GM23248 (cell line): ENCODE results near the gene JMY. TPM values are rescaled to one million over a fixed set of nuclear protein-coding genes. Genes with fewer than 3 reads are reported as not detected.

Source experiments
- DNase-seq: peaks from one replicate; pipeline ENCODE4 v3.0.0-alpha.2; 2015
- H2AFZ ChIP-seq: fragments of 200-600 bp; sonication (generic); 2 replicates; pipeline ENCODE4 v1.6.1; 2016; ENCODE audit warnings: antibody characterized with exemption
- H3F3A ChIP-seq: fragments of 200-600 bp; sonication (generic); 2 replicates; pipeline ENCODE4 v1.6.1; 2016; ENCODE audit warnings: mild to moderate bottlenecking, antibody characterized with exemption, mixed run types; ENCODE audit not compliant: insufficient read depth
- H3K27ac ChIP-seq: fragments of 200-600 bp; sonication (generic); 2 replicates; pipeline ENCODE4 v1.5.1; 2016; ENCODE audit warnings: mild to moderate bottlenecking
- H3K27me3 ChIP-seq: fragments of 200-600 bp; sonication (generic); replicated peaks from 2 replicates; pipeline ENCODE4 v1.6.1; 2016; ENCODE audit warnings: mild to moderate bottlenecking; ENCODE audit not compliant: insufficient read depth
- H3K36me3 ChIP-seq: fragments of 200-600 bp; sonication (generic); 2 replicates; pipeline ENCODE4 v1.6.1; 2016; ENCODE audit warnings: low read depth, mild to moderate bottlenecking
- H3K4me1 ChIP-seq: fragments of 200-600 bp; sonication (generic); 2 replicates; pipeline ENCODE4 v1.6.1; 2016; ENCODE audit warnings: mild to moderate bottlenecking; ENCODE audit not compliant: insufficient read depth
- H3K4me2 ChIP-seq: fragments of 200-600 bp; sonication (generic); one replicate; pipeline ENCODE4 v1.6.1; 2016; ENCODE audit warnings: mild to moderate bottlenecking; ENCODE audit not compliant: unreplicated experiment
- H3K4me3 ChIP-seq: fragments of 200-600 bp; sonication (generic); 2 replicates; pipeline ENCODE4 v1.5.1; 2016; ENCODE audit warnings: mild to moderate bottlenecking
- H3K79me2 ChIP-seq: fragments of 200-600 bp; sonication (generic); 2 replicates; pipeline ENCODE4 v1.6.1; 2016; ENCODE audit warnings: mild to moderate bottlenecking; ENCODE audit not compliant: insufficient read depth
- H3K9ac ChIP-seq: fragments of 200-600 bp; sonication (generic); 2 replicates; pipeline ENCODE4 v1.6.1; 2016; ENCODE audit warnings: mild to moderate bottlenecking
- H3K9me2 ChIP-seq: fragments of 200-600 bp; sonication (generic); 2 replicates; pipeline ENCODE4 v1.6.1; 2016; ENCODE audit warnings: mixed run types, mild to moderate bottlenecking, moderate library complexity; ENCODE audit not compliant: insufficient read depth
- H3K9me3 ChIP-seq: fragments of 200-600 bp; sonication (generic); one replicate; pipeline ENCODE4 v1.6.1; 2017; ENCODE audit warnings: low read depth
- H4K20me1 ChIP-seq: fragments of 200-600 bp; sonication (generic); 2 replicates; pipeline ENCODE4 v1.6.0; 2016; ENCODE audit not compliant: insufficient read depth
- EZH2 ChIP-seq: fragments of 200-600 bp; sonication (generic); IDR thresholded peaks from 2 replicates; pipeline ENCODE4 v1.6.1; 2018; ENCODE audit warnings: antibody characterized with exemption, mild to moderate bottlenecking; ENCODE audit not compliant: insufficient read depth, poor library complexity, severe bottlenecking
- EZH2phosphoT487 ChIP-seq: fragments of 200-600 bp; sonication (generic); IDR thresholded peaks from 2 replicates; pipeline ENCODE4 v1.6.1; 2018; ENCODE audit warnings: antibody characterized with exemption, moderate library complexity, mild to moderate bottlenecking, low read depth; ENCODE audit not compliant: insufficient read depth
- WGBS, 2 experiments: methylation state at CpG; one replicate each; pipeline ENCODE4 v1.1.6; 2015 to 2017; ENCODE audit warnings: low lambda C conversion rate in 2 of 2, low coverage in 1 of 2; ENCODE audit errors: missing lambda C conversion rate in 2 of 2; 5-methylcytosine and 5-hydroxymethylcytosine counted together
- in situ Hi-C: fragments of 300-500 bp; cut with MboI; formaldehyde crosslinking; loops from 2 replicates; pipeline ENCODE4 v1.15.0; 2020
- polyA plus RNA-seq: library from polyadenylated mRNA; unstranded; fragments of >200 nt; fragmentation: Nextera tagmentation; extraction: Ambion mirVana; gene quantifications from 2 replicates; pipeline ENCODE4 v1.2.1, GENCODE V29; 2016
- total RNA-seq: library from RNA; depleted of rRNA; stranded (reverse); fragments of >200 nt; shearing (Covaris generic); gene quantifications from 2 replicates; pipeline ENCODE4 v1.2.3, GENCODE V29; 2014; rRNA removed

Gene JMY, protein sequence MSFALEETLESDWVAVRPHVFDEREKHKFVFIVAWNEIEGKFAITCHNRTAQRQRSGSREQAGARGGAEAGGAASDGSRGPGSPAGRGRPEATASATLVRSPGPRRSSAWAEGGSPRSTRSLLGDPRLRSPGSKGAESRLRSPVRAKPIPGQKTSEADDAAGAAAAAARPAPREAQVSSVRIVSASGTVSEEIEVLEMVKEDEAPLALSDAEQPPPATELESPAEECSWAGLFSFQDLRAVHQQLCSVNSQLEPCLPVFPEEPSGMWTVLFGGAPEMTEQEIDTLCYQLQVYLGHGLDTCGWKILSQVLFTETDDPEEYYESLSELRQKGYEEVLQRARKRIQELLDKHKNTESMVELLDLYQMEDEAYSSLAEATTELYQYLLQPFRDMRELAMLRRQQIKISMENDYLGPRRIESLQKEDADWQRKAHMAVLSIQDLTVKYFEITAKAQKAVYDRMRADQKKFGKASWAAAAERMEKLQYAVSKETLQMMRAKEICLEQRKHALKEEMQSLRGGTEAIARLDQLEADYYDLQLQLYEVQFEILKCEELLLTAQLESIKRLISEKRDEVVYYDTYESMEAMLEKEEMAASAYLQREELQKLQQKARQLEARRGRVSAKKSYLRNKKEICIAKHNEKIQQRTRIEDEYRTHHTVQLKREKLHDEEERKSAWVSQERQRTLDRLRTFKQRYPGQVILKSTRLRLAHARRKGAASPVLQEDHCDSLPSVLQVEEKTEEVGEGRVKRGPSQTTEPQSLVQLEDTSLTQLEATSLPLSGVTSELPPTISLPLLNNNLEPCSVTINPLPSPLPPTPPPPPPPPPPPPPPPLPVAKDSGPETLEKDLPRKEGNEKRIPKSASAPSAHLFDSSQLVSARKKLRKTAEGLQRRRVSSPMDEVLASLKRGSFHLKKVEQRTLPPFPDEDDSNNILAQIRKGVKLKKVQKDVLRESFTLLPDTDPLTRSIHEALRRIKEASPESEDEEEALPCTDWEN
- total RNA-seq (12.2 and 17.6 TPM in 2 replicates), polyA plus RNA-seq (2.6 and 3.4 TPM in 2 replicates)

DNA sequence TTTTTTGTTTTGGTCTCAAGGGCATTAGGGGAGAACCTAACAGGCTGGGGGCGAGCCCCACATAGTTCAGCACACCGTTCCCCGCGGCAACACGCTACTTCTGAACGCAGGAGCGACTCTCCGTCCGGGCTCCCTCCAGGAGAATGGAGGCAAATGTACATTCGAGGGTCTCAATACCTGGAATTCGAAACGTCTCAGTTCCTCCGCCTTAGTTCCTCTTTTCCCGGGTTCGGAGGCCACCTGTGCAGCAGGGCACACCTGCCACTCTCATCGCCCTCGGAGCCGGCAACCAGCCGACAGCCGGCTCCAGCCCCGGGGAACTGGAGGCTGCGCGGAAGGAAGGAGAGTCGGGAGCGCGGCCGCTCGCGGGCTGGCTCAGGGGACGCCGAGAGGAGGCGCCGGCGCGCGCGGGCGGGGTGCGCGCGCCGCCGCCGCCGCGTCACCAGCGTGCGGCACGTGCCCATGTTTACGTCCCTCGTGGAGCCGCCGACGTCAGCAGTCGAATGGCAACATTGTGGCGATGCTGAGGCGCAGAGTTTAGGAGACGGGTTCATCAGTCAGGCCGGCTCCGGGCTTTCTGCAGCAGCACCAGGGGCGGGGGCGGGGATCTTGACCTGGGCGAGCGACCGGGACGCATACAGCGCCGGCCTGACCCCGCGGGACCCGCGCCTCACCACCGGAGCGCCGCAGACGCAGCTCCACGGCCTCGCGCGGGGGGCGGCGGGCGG, at the start of gene JMY:
Gene JMY, plus strand, starts transcription at position 498 of the 728 bp plus-strand sequence. CDS start 520 bp downstream, outside the sequence.
- 1% methylated on average over 58 to 77 of the region's 83 CpGs for WGBS, 2 experiments
- Histone ChIP-seq H3K4me1 (peaks cover 22% of the 10 kb centered on the region), H3K4me3 (peak within 1 kb of the TSS; percentile 85), H3K79me2 (peaks cover 41% of the 10 kb centered on the region), H4K20me1 (no peaks in the 10 kb centered on the region), H3K27ac (peak within 1 kb of the TSS; percentile 87), H3K27me3 (no peaks in the 10 kb centered on the region), H3K9me2 (no peaks in the 10 kb centered on the region), H3K36me3 (no peaks in the 10 kb centered on the region), H3K9ac (peak within 1 kb of the TSS; percentile 86), H3K4me2 (peak within 1 kb of the TSS; percentile 95), H2AFZ (peak within 1 kb of the TSS; percentile 89), H3F3A (no peaks in the 10 kb centered on the region), H3K9me3 (no peaks in the 10 kb centered on the region)
- TF ChIP-seq EZH2phosphoT487 (no peak), EZH2 (no peak)
- in situ Hi-C loops: no loop called here
- peak; percentile 96 for DNase-seq

DNA sequence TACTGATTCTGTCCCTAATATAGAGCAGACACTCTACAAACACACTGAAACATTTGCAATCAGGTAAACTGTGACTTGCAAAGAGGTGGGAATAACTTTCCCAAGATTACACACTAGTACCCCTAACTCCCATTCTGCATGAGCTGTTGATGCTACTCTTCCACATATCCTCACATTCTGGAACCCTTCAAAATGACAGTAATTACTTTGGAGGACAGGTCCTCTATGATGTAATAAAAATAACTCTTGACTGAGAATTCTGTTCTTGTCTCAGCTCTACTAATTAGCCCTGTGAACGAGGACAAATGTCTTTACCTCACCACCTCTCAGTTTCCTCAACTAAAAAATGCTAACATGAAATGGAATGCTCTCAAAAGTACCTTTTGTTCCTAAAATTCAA, 49.5 kb upstream of the JMY start:
- H3K4me2 ChIP-seq: no peak overlapping the region
- WGBS, 2 experiments: 81 to 100% methylated on average over 1 of the region's 1 CpG
- no peaks in the 10 kb centered on the region for H3K9me3 ChIP-seq
- H3K4me3 ChIP-seq: no peak overlapping the region
- no peak for DNase-seq
- no peaks in the 10 kb centered on the region for H3K36me3 ChIP-seq
- no peak overlapping the region for H2AFZ ChIP-seq
- peaks cover 14% of the 10 kb centered on the region; the same call in 1 of the 2 replicates for H3F3A ChIP-seq
- H3K27ac ChIP-seq: no peak overlapping the region
- peaks cover 17% of the 10 kb centered on the region for H3K4me1 ChIP-seq
- in situ Hi-C loops: no loop called here
- no peaks in the 10 kb centered on the region for H3K79me2 ChIP-seq
- H3K27me3 ChIP-seq: no peaks in the 10 kb centered on the region
- no peaks in the 10 kb centered on the region for H4K20me1 ChIP-seq
- no peak overlapping the region for H3K9ac ChIP-seq
- H3K9me2 ChIP-seq: no peaks in the 10 kb centered on the region
- no peak for TF ChIP-seq EZH2
- no peak for TF ChIP-seq EZH2phosphoT487

DNA sequence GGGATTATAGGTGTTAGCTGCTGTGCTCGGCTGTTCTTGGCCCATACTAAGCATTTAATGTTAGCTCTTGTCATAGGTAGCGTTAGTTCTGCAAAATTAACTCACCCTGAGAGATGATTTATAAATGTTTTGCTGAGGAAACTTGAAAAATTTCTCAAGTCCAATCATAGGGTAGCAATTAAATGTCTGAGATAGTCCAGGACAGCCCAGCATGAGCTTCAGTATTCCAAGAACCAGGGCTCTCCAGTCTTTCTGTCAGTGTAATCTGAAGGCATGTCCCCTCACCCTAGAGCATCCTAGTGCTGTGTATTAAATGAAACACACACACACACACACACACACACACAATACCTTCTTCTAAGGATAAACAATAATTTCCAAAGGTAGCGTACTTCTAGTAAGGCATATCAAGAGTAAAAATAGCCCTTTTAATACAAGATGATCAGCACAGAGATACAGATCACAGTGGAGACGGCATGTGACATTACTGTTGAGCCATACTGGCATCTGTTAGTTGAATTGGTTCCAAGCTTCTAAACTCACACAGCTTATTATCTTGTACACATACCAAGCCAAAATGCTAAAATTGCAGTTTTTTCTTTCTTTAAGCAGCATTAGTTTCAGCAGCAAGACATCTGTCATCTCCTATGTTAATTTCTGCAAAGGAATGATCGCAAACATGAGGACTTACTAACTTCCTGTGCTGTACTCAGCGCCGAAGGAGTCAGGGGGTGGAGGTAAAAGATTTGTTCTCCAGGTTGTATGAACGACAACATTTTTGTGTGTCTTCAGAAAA, 46.3 kb upstream of the JMY start:
- peak; percentile 39 for DNase-seq
- H3K9ac ChIP-seq: no peak overlapping the region

More for the DNA sequence above, 46.3 kb upstream of the JMY start:
- peaks cover 5% of the 10 kb centered on the region; the same call in 1 of the 2 replicates for H3F3A ChIP-seq
- H2AFZ ChIP-seq: no peak overlapping the region
- peaks cover 5% of the 10 kb centered on the region; the same call in 1 of the 2 replicates for H3K4me1 ChIP-seq
- no peaks in the 10 kb centered on the region for H4K20me1 ChIP-seq
- H3K27me3 ChIP-seq: no peaks in the 10 kb centered on the region
- H3K9me2 ChIP-seq: no peaks in the 10 kb centered on the region
- H3K79me2 ChIP-seq: no peaks in the 10 kb centered on the region
- no peak overlapping the region for H3K4me3 ChIP-seq
- H3K27ac ChIP-seq: no peak overlapping the region
- no peak overlapping the region for H3K4me2 ChIP-seq
- TF ChIP-seq EZH2: no peak
- no peak for TF ChIP-seq EZH2phosphoT487
- no peaks in the 10 kb centered on the region for H3K36me3 ChIP-seq
- H3K9me3 ChIP-seq: no peaks in the 10 kb centered on the region
- WGBS, 2 experiments: 43 to 53% methylated on average over 8 of the region's 8 CpGs
- in situ Hi-C loops: no loop called here
